Measurements from ENCODE around the gene CYP26A1.

CYP26A1 gene

DNA sequence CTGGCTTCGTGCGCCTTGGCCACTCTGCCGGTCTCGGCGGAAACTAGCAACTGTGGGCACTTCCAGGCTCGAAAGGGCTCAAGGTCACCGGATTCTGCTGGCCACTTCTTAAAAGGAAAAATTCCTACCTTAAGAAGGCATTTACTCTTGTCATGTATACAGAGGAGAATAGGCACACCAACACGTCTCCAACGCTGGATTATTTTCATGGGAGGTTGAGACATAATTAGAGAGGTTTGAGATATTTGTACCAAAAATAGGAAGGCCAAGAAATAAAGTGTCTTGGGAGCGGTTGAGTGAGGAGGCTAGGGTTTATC lies 4.5 kb upstream of the CYP26A1 start:
- peaks cover 100% of the 10 kb centered on the region for H3K27me3 ChIP-seq

GRCh38 chr10:93070378-93071176 lies 3.1 kb upstream of the CYP26A1 start:
- no peaks in the 10 kb centered on the region for H3K9me3 ChIP-seq
- no peaks in the 10 kb centered on the region for H3K36me3 ChIP-seq
- H3K4me1 ChIP-seq (ENCODE audit: control insufficient read depth in 1 of 2, insufficient read depth in 1 of 2, low read depth in 1 of 2, low read length in 1 of 2) = peaks cover 14 to 21% of the 10 kb centered on the region in 2 experiments
- H3K4me3 ChIP-seq (ENCODE audit: low read depth in 1 of 2, low read length in 1 of 2) = no peak overlapping the region
- TF ChIP-seq CTCF (IDR thresholded peaks at IDR 0.05) = no peak
- no peak overlapping the region for H3K27ac ChIP-seq
- peaks cover 100% of the 10 kb centered on the region for H3K27me3 ChIP-seq

More for the DNA sequence above, 4.5 kb upstream of the CYP26A1 start:
- H3K4me3 ChIP-seq (ENCODE audit: low read depth in 1 of 2, low read length in 1 of 2) = no peak overlapping the region
- TF ChIP-seq CTCF (IDR thresholded peaks at IDR 0.05) = no peak
- no peaks in the 10 kb centered on the region for H3K9me3 ChIP-seq
- H3K27ac ChIP-seq = no peak overlapping the region
- H3K4me1 ChIP-seq (ENCODE audit: control insufficient read depth in 1 of 2, insufficient read depth in 1 of 2, low read depth in 1 of 2, low read length in 1 of 2) = peaks cover 14 to 20% of the 10 kb centered on the region in 2 experiments
- no peaks in the 10 kb centered on the region for H3K36me3 ChIP-seq

DNA sequence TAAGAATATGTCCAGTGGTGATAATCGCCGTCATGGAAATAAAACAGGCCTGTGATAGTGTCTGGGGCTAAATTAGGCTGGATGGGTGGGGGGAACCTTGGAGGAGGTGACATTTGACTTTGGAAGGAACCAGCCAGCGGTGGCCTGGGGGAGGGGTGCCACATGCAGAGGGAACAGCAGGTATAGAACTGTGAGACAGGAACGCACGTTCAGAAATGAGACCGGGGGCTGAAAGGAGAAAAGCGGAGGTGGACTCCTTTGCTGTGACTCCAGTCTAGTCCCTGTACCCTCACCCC lies 2.6 kb upstream of the CYP26A1 start:
- peaks cover 14 to 21% of the 10 kb centered on the region in 2 experiments for H3K4me1 ChIP-seq (ENCODE audit: control insufficient read depth in 1 of 2, insufficient read depth in 1 of 2, low read depth in 1 of 2, low read length in 1 of 2)
- H3K27me3 ChIP-seq = peaks cover 100% of the 10 kb centered on the region
- no peak for TF ChIP-seq CTCF (IDR thresholded peaks at IDR 0.05)
- no peak overlapping the region for H3K27ac ChIP-seq
- H3K4me3 ChIP-seq (ENCODE audit: low read depth in 1 of 2, low read length in 1 of 2) = no peak overlapping the region
- H3K9me3 ChIP-seq = no peaks in the 10 kb centered on the region
- H3K36me3 ChIP-seq = no peaks in the 10 kb centered on the region

DNA sequence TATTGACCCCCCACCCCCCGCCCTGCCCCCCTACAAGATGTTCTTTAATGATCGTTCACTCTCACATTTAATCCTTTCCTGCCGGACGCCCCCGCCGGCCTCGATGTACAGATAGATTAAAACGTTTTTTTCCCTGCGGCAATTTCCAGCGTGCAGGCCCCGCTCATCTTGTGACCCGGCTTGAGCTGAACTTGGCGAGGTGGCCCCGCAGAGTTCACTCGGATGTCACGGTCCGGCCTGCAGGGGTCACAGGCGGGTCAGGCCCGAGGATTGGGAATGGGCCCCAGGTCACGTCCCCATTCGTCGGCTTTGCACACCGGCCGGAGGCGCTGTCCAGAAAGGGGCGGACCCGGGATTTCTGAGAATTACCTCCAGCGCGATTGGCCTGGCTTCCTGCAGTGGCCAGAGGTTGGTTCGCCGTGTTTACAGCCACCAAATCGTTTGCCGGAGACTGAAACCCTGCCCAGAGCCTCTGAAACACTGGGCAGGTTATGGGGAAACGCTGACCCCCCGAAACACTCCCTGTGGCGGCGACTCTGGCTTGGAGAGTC lies 1.9 kb upstream of the CYP26A1 start:
- H3K4me3 ChIP-seq (ENCODE audit: low read depth in 1 of 2, low read length in 1 of 2) = no peak overlapping the region
- TF ChIP-seq CTCF (IDR thresholded peaks at IDR 0.05) = no peak

GRCh38 chr10:93072225-93072712 lies 1.4 kb upstream of the CYP26A1 start:
- H3K4me3 ChIP-seq (ENCODE audit: low read depth in 1 of 2, low read length in 1 of 2) = no peak overlapping the region

More for the DNA sequence above, 1.9 kb upstream of the CYP26A1 start:
- no peak overlapping the region for H3K27ac ChIP-seq
- H3K4me1 ChIP-seq (ENCODE audit: control insufficient read depth in 1 of 2, insufficient read depth in 1 of 2, low read depth in 1 of 2, low read length in 1 of 2) = peaks cover 14 to 21% of the 10 kb centered on the region in 2 experiments
- H3K36me3 ChIP-seq = no peaks in the 10 kb centered on the region
- H3K9me3 ChIP-seq = no peaks in the 10 kb centered on the region
- peaks cover 100% of the 10 kb centered on the region for H3K27me3 ChIP-seq

More at GRCh38 chr10:93072225-93072712, 1.4 kb upstream of the CYP26A1 start:
- H3K36me3 ChIP-seq = no peaks in the 10 kb centered on the region
- peaks cover 14 to 21% of the 10 kb centered on the region in 2 experiments for H3K4me1 ChIP-seq (ENCODE audit: control insufficient read depth in 1 of 2, insufficient read depth in 1 of 2, low read depth in 1 of 2, low read length in 1 of 2)
- H3K9me3 ChIP-seq = no peaks in the 10 kb centered on the region
- no peak overlapping the region for H3K27ac ChIP-seq
- TF ChIP-seq CTCF (IDR thresholded peaks at IDR 0.05) = no peak
- H3K27me3 ChIP-seq = peaks cover 100% of the 10 kb centered on the region

Data from neutrophil (primary cell).